HG03108 (cell line): ENCODE measurements around the gene THADA.

ENCODE experiments used
- ATAC-seq: cut with Tn5 transposase; IDR thresholded peaks from one replicate; pipeline ENCODE4 v1.9.1; 2021; ENCODE audit warnings: moderate library complexity; ENCODE audit not compliant: unreplicated experiment

Gene THADA

DNA sequence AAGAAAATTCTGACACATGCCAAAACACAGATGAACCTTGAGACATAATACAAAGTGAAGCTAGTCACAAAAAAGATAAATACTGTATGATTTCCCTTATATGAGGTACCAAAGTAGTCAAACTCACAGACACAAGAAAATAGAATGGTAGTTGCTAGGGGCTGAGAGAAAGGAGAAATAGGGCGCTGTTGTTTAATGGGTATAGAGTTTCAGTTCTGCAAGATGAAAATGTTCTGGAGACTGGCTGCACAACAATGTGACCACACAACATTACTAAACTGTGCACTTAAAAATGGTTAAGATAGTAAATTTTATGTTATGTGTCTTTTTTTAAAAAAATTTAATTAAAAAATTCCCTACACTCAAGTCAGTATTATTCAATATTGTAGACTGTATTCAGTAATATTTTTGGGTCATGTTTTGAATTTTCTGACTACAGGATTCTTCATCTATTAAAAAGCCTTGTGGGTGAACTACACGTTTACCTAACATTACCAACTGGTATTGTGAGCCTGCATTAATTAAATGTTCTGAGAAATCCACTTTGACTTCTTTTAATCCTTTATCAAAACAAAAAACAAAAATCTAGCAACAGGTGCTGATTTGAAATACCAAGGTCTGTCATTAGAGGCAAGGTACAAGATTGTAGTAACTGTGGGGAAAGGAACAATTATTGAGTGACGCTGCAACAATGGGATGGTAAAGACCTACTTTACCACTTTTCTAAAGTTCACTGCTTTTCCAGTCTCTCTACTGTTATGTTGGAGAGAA lies 228.6 kb downstream of the THADA start:
- no peak for ATAC-seq

DNA sequence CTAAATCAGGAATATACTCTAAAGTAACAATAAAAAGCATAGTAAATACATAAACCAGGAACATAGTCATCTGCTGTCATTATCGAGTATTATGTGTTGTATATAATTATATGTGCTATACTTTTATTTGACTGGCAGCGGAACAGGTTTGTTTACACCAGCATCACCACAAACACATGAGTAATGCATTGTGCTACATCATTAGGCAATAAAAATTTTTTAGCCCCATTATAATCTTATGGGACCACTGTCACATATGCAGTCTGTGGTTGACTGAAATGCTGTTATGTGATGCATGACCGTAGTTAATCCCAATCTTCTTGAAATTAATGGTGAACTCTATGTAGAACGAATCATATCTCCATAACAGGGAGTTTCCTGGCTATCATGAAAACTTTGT lies 232.7 kb downstream of the THADA start:
- ATAC-seq: no peak

DNA sequence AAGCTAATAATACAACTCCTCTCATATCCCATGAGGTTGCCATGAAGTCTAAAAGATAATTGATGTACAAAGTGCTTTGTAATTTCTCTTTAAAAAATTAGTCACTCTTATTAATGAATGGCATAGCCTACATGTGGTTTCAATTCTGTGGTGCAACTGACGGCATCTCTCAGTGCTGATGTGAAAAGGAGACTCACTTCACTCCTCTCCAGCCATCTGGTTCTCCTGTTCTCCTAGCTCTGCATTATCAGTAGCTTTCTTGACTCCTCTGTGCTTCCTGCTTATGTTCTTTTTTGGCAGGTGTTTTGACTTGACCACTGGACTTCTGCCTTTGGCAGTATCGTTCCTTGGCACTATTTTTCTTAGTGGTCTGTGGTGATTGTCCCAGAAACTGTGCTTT lies 234.6 kb downstream of the THADA start:
- no peak for ATAC-seq

DNA sequence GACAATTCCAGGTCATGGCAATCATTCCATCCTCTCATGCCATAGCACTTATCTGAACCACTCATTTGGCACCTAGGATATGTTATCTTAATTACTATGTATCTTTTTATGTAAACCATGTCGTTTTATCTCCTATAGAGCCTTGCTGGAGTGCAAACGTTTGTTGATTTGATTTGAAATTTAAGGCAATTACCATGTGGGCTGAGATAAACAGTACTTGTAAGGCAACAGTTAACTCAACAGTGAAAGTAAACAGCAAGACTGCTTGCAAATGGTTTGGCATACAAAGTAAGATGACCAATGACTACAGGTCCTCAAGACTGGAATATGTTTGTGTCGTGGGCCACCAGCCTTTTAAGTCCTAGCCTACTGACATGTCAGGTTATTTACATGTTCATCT lies 235.7 kb downstream of the THADA start:
- no peak for ATAC-seq

DNA sequence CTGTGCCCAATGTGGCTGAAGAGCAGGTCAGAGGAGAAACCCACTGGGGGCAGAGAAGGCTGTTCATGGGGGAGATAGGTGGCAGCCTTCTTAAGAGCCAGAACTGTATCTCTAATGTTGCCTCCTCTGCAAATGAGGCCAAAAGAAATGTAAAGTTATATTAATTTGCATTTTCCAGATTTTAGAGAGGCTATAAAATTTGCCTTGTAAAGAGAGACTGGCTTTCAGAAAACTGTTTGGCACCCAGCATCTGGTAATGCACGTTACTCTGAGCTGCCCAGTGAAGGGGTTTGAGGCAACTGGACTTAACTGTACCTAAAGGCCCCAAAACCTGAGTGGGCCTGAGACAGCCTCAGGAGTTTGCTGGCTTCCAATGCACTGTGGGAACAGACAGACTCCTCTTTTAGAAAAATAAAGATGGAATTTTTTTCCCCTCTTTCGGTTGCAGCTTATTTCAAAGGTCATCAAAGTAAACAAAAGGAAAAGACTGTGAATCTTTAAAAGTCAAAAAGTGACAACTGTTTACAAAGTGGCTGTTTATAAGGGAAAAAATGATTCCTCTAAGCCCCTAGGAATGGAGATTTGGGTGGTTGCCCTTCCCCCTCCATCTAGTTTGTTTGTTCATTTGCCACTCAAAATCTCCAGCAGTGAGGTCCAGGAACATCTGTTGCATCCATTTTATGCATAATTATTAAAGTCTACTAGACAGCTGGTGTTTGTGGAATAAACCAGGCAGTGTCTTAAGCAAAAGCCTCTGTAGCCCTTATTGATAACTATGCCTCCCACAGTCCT lies 237.2 kb downstream of the THADA start:
- ATAC-seq: no peak

DNA sequence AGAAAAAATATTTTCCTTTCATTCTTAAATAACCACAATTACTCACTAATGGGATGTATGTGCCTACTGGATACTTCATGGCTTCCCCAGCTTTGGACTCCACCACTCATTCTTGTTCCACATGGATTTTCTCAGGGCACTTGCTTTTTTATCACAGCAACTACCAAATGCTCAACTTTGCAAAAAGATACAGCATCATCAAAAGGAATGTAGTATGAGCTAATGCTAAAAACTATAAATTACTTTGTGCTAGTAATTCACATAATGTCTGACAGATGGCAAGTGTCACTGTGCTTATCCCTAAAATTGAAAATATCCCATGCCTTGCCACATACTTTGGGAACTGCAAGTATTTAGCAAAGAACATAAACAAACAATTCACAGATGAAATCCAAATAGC lies 239.1 kb downstream of the THADA start:
- no peak for ATAC-seq

DNA sequence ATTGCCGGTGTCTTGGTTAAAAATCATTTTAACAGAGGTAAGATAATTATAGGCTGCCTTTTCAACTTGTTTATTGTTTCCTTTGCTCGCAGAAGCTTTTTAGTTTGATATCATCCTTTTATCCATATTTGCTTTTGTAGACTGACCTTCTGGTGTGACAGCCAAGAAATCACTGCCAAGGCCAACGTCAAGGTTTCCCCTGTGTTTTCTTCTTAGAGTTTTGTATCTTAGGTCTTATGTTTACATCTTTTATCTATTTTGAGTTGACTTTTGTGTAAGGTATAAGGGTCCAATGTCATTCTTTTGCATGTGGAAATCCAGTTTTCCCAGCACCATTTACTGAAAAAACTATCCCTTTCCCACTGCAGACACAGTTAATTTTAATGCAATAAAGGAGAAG lies 240.4 kb downstream of the THADA start:
- ATAC-seq: no peak

DNA sequence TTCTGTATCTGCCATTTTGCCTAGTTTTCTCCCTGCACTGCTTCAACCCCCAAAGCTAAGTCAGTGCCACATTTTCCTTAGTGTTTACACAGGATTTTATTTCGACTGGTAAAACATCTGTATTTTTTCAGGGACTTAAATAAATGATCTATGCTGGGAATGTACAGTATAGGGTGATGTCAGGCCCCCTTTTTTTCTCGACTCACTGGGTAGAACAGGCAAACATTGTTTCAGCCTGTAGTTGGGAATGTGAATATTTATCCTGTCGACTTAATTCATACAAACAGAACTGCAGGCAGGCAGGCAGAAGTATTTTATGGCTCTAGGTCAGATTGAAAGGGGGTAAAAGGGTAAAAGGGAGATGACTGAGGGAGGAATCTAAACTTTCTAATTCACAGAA lies 245.9 kb downstream of the THADA start:
- no peak for ATAC-seq

DNA sequence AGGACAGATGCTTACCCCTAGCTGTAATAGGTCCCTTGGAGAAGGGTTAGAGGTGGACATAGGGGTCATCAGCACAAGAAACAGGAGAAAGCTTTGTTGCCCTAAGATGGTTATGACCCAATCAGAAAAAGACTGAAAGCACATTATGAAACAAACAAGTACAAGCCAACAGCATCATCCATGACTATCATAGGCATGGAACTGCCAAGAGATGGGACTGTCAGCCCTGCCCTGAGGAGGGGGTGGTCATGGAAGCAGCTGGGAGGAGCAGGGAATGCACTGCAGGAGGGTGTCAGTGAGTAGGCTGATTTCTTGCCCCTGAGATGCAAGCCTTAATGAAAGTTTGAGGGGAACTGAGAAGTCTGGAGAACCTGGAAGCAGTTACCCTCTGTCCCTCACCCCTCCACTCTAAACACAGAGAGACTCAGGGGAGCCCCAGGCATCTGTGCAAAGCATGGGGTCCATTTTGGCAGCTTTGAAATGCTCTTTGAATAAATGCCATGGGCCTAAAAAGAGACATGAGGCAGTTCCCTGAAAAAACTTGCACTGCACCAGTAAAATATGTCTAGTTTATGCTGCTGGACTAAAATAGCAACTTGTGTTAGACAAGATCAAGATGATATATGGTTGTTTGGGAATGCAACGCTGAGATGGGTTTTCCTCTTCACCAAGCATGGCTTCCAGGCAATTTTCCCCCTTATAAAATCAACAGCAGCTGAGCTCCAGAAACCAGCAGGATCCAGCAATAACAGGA lies 246.8 kb downstream of the THADA start:
- no peak for ATAC-seq

DNA sequence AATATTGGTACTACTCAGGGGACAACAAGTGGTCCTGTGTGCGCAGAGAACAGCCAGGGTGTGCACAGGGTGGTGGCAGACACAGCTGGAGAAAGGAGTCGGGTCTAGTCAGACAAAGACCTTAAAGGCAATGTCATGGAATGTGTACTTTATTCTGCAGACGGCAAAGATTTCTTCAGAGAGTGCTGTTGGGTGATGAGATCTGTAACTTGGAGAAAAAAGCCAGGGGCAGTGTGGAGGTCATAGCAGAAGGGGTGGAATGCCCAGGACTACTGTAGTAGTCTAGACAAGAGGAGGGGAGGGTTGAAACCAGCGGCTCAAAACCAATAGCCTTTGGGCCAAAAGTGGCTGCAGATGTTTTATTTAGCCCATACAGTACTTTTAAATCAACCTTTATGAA lies 248.1 kb downstream of the THADA start:
- no peak for ATAC-seq

DNA sequence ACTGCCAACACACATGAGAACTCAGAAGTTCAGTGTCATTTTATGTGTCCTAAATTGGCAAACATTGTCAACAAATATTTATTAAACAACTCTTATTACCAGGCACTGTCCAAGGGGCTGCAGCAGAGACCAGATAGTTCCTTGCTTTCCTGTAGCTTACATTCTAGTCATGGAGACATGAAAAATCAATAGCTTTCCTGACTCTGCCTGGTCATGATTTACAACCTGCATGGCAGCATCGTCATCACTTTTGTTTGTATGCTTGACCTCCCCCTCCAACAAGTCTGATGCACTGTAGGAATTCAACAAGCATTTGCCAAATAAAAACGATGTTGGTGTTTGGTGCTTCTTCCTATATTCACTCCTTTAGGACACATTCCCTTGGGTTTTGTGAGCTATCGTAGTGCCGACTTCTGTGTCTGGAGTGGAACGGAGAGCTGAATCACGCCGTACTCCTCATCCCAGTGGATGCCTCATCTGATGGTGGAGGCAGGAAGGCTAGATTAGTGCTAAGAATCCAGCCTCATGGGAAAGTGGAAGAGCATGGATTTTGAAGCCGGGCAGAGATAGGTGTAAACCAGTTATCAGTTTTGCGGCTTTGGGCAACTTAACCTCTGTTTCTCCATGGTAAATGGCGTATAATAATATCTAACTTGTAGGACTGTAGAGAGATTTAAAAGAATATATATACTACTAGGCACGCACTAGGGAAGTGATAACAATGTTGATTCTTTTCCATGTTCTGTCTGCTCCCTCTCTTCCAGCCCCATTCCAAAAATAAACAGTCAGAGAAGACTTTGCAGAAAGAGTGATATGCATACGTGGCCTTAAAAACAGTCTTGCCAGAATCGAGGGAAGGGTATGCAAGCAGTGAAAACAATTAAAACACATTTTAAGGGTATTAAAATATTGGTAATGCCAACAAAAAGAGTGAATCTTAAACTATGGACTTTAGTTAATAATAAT lies 249.0 kb downstream of the THADA start:
- no peak for ATAC-seq

DNA sequence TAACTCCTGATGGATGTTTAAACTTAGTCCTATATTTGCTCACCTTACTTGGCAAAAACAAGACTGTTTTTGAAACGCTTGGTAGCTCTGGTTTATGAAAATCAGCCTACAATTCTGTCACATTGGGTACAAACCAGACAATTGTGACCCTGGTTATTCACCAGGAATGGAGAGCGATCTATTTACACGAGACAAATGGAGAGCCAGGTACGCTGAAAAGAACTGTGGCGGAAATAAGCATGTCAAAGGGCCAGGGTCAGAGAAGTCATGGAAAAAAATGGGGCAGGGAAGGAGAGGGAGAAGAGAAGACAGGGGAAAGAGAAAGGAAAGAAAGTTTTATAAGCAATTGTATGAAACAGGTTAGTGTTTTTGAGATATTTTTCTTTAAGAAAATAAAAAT lies 250.0 kb downstream of the THADA start:
- no peak for ATAC-seq

DNA sequence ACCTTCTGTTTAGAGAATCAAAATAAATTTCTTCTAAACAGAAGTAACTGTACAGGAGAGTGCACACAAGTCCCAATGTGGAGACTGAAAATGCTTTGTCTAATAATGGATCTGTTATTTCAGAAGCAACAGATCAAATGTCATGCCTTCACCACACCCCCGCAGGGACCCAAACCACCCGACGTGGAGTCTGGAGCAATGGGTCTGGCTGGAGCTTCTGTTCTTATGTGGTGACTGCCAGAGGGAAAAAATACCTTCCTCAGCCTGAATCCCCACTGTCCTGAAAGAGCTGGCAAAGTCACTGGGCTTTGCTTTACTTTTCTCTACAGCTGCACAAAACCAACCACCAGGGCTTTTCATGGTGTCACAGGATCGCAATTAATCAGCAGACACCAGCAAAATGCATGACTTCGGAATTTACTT lies 250.4 kb downstream of the THADA start:
- ATAC-seq: no peak

DNA sequence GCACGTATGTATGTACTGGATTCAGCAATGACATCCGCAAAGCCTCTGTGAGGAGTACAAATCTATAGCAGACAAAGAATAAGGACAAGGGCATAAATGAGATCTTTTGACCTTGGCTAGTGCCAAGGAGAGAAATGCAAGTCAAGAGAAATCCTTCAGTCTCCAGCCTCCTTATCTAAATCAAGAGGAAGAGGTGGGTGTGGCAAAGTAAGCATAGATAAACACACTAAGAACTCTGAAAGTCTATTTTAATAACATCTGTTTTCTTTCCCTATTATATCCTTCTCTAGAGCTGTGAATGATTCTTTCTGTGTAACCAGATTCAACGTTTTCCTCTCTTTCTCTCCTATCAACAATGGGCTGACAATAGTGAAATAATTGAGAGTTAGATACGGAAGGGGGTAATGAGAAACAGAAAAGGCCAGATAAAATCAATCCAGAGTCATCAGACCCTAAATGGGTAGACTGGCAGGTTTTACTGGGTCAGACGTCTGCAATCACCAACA lies 250.9 kb downstream of the THADA start:
- ATAC-seq: no peak

DNA sequence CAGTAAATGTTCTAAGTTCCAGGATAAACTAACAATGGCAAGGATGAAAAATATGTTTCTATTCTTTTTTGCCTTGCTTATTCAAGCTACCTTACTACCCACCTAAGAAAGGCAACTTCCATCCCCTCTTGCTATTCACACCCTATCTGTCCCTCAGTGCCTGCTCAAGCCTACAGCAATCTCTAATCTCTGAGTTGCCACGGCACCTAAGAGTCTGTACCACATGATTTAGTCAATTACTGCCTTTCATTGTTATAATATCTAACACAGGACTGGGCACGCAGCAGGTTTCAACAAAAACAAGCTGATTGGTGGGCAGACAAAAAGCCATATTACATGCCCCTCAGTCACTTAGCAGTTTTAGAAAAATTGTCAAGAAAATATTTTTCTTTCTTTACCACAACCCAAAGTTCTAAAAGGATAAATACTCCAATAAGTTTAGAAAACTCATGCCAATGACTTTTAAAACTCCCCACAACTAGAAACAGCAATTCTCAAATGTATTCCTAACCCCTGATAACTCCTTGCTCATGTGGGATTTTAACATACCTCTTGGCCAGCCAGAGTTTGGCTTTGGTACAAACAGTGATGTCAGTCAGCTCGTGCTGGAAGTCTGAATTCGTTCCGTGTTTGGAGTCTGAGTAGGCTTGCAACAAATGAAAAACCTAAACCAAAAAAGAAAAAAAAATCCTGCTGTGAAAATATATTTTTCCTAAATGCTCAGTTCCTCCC lies 252.1 kb downstream of the THADA start:
- ATAC-seq: no peak

DNA sequence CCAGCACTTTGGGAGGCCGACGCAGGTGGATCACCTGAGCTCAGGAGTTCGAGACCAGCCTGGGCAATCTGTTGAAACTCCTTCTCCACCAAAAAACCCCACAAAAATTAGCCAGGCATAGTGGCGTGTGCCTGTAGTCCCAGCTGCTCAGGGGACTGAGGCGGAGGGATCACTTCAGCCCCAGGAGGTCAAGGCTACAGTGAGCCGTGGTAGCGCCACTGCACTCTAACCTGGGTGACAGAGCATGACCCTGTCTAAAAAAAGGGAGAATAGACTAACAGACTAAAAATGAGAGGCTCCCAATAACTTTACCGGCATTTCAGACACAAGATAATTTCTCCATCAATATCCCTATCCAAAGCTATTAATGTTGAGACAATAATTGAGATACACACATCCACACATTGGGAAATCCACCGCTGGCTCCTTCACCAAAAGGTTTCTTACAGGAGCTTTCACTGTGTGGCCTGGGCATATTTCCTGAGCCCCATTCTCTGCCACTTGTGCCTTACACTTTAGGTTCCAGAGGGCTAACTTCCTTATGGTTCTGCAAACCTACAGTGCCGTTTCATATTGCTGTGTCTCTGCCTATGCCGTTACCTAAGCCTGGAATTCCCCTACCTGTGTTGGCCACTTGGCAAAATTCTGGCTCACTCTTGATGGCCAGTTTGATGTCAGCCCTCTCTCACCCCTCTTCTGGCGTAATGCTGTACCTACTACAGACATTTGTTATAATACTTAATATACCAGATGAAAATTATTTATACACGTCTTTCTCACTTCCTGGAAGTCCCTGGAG lies 253.7 kb downstream of the THADA start:
- ATAC-seq: no peak

DNA sequence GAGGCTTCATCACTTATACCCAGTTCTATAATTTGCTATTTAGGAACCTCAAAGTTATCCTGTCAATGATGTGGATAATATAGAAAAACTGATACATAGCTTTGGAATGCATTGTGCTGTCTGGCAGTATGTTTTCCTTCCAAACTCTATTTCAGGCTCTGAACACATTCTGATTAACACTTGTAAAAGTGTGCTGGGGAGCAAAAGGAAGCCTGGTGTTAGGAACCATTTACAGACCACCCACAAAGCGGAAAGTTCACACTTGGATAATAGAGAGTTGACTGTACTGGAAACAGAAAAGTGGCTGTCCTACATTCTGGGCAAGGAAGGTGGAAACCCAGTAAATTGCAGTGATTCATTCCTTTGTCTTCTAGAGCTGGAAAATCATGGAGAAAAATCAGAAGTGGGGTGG lies 254.9 kb downstream of the THADA start:
- ATAC-seq: no peak

DNA sequence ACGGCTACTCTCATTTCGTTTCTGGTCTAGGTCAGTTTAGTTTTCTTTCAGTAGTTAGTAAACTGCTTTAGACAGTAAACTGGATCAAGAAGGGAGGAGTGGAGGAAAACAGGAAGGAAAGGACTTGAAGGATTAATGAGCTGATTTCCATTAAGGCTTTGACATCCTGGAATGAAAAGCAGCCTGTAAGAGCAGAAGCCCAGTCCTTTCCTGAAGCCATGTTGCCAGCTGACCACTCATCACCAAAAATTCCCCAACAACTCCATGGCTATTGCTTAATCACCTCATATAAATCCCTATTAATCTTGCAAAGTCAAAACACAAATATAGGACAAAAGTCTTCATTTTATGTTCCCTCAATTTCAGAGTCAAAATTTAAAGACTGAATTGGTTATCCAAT lies 255.8 kb downstream of the THADA start:
- ATAC-seq: no peak

DNA sequence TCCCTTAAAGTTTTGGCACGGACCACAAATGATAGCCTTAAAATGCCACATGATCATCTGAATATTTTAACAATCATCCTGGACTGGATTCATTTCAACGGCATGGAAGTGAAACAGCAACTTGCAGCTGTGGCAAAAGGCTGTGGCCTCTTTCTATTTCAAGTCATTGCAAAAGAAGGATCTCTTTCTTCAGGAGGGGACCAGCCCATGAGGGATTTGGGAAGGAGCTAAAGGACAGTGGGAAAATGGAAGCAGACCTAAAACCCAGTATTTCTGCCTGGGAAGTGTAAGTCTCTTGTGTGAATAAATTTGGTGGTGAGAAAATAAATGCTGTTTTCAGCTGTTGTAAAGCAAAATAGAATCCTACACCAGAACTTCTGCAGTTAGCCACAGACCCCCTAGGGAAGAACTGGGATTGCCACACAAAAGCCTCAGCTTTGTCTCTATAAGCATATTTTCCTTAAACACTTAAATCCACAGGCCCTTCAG lies 262.1 kb downstream of the THADA start:
- no peak for ATAC-seq
